Neural cell (in vitro differentiated cells): ENCODE measurements around the gene LINGO1.

Experiments used
- CTCF ChIP-seq: fragments of 450-650 bp; IDR thresholded peaks from 2 replicates; pipeline ENCODE4 v1.5.1; 2014; ENCODE audit warnings: antibody characterized with exemption, mild to moderate bottlenecking, moderate library complexity; ENCODE audit not compliant: poor library complexity, severe bottlenecking
- EZH2 ChIP-seq: fragments of 200-600, 300-800 bp; shearing (Covaris generic), sonication (generic); IDR thresholded peaks from 2 replicates; pipeline ENCODE4 v1.6.1; 2014; ENCODE audit warnings: antibody characterized with exemption, low read length, borderline replicate concordance, mild to moderate bottlenecking; ENCODE audit not compliant: insufficient read depth, poor library complexity, severe bottlenecking
- POLR2AphosphoS5 ChIP-seq: IDR thresholded peaks from 2 replicates; pipeline ENCODE4 v1.6.1; 2012
- TAF1 ChIP-seq: IDR thresholded peaks from 2 replicates; pipeline ENCODE4 v1.6.1; 2012; ENCODE audit warnings: low read depth

- TF ChIP-seq CTCF (no peak), TAF1 (no peak), POLR2AphosphoS5 (no peak), EZH2 (no peak)
Observed at GRCh38 chr15:77606142-77607034, 26.3 kb downstream of the LINGO1 start.
